ENCODE data around the gene GJA8. TPM values are rescaled to one million over a fixed set of nuclear protein-coding genes. Genes with fewer than 3 reads are reported as not detected.
"Not testable (repeated sequence)": the region's sequence is repeated elsewhere in the genome, so short reads cannot be mapped to it uniquely, and the experiment has no call there.

The GJA8 gene
- total RNA-seq, 4 donors from 2014 or later, result not detected

GRCh38 chr1:147912553-147912952 lies 10.0 kb downstream of the GJA8 start:
- Histone ChIP-seq H3K4me3 (no peak overlapping the region), H3K9me3 (no peaks in the 10 kb centered on the region), H3K4me1 (no peaks in the 10 kb centered on the region), H3K27me3 (peaks cover 8% of the 10 kb centered on the region), H3K36me3 (no peaks in the 10 kb centered on the region), H3K27ac (no peak overlapping the region)
- TF ChIP-seq POLR2A (IDR thresholded peaks at IDR 0.05), result no peak
- no peak for TF ChIP-seq CTCF (IDR thresholded peaks at IDR 0.05)
- TF ChIP-seq EP300 (IDR thresholded peaks at IDR 0.05), result no peak
- no peak for TF ChIP-seq POLR2AphosphoS5 (IDR thresholded peaks at IDR 0.05)
- WGBS, result 57% methylated on average over 2 of the region's 2 CpGs
- DNase-seq (ENCODE audit: low spot score in 2 of 2), result no peak

GRCh38 chr1:147913362-147913942 lies 10.9 kb downstream of the GJA8 start:
- WGBS, result 96% methylated on average over 7 of the region's 7 CpGs
- Histone ChIP-seq H3K27me3 (peaks cover 10% of the 10 kb centered on the region), H3K9me3 (no peaks in the 10 kb centered on the region), H3K36me3 (no peaks in the 10 kb centered on the region), H3K27ac (no peak overlapping the region), H3K4me1 (no peaks in the 10 kb centered on the region), H3K4me3 (no peak overlapping the region)
- no peak for DNase-seq (ENCODE audit: low spot score in 2 of 2)
- TF ChIP-seq POLR2AphosphoS5 (IDR thresholded peaks at IDR 0.05) (no peak), POLR2A (IDR thresholded peaks at IDR 0.05) (no peak), EP300 (IDR thresholded peaks at IDR 0.05) (no peak), CTCF (IDR thresholded peaks at IDR 0.05) (no peak)

- TF ChIP-seq EP300 (IDR thresholded peaks at IDR 0.05) (no peak), POLR2AphosphoS5 (IDR thresholded peaks at IDR 0.05) (no peak), CTCF (IDR thresholded peaks at IDR 0.05) (no peak), POLR2A (IDR thresholded peaks at IDR 0.05) (no peak)
- Histone ChIP-seq H3K27me3 (peaks cover 7% of the 10 kb centered on the region), H3K36me3 (no peaks in the 10 kb centered on the region), H3K4me1 (no peaks in the 10 kb centered on the region), H3K4me3 (no peak overlapping the region), H3K9me3 (no peaks in the 10 kb centered on the region), H3K27ac (no peak overlapping the region)
- DNase-seq (ENCODE audit: low spot score in 2 of 2), result no peak
- 87% methylated on average over 6 of the region's 6 CpGs for WGBS
These were observed 17.3 kb downstream of the GJA8 start for GRCh38 chr1:147919896-147920295.

GRCh38 chr1:147924813-147925212 lies 22.2 kb downstream of the GJA8 start:
- H3K27me3 ChIP-seq, result no peaks in the 10 kb centered on the region
- no peak for DNase-seq (ENCODE audit: low spot score in 2 of 2)
- no peaks in the 10 kb centered on the region for H3K9me3 ChIP-seq
- 87% methylated on average over 1 of the region's 1 CpG for WGBS
- H3K27ac ChIP-seq, result no peak overlapping the region
- peaks cover 6% of the 10 kb centered on the region for H3K4me1 ChIP-seq
- no peak overlapping the region for H3K4me3 ChIP-seq
- TF ChIP-seq POLR2A (IDR thresholded peaks at IDR 0.05) (no peak), CTCF (IDR thresholded peaks at IDR 0.05) (no peak), POLR2AphosphoS5 (IDR thresholded peaks at IDR 0.05) (no peak), EP300 (IDR thresholded peaks at IDR 0.05) (no peak)
- H3K36me3 ChIP-seq, result no peaks in the 10 kb centered on the region

- H3K4me3 ChIP-seq; H3K27me3 ChIP-seq; H3K36me3 ChIP-seq; H3K9me3 ChIP-seq; H3K27ac ChIP-seq; DNase-seq (ENCODE audit: low spot score in 2 of 2): not testable (repeated sequence)
- WGBS, result 95% methylated on average over 3 of the region's 6 CpGs
- H3K4me1 ChIP-seq, result peaks cover 11% of the 10 kb centered on the region
These were observed 24.6 kb downstream of the GJA8 start for GRCh38 chr1:147927215-147927614.

GRCh38 chr1:147927689-147928088 lies 25.1 kb downstream of the GJA8 start:
- not testable (repeated sequence) for DNase-seq (ENCODE audit: low spot score in 2 of 2); H3K27me3 ChIP-seq; H3K36me3 ChIP-seq; H3K9me3 ChIP-seq; H3K4me3 ChIP-seq; H3K27ac ChIP-seq
- peaks cover 11% of the 10 kb centered on the region for H3K4me1 ChIP-seq
- WGBS, result 100% methylated on average over 7 of the region's 10 CpGs
